ENCODE results near the gene CNTD1.
"Not testable (repeated sequence)": the region's sequence is repeated elsewhere in the genome, so short reads cannot be mapped to it uniquely, and the experiment has no call there.

Gene CNTD1

DNA sequence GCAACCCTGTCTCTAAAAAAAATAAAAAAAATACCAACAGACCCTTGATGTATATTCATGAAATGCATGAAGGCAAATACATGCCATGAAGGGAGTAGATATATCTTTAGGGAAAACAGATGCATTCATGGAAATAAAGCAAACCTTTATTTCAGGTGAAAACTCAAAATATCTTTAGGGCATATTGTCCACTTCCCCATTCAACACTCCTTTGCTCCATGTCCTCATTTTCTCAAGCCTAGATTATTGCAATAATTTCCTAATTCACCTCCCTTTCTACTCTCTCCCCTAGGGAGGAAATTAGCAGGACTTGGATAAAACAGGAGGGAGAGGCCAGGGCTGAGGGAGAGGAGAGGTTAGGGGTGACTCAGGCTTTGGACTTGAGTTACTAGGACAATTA lies 31.1 kb upstream of the CNTD1 start:
- Histone ChIP-seq H3K4me1 (ENCODE audit: control insufficient read depth, insufficient read depth, low read length) (no peaks in the 10 kb centered on the region), H3K4me3 (ENCODE audit: low read depth, low read length) (no peak overlapping the region), H3K27ac (ENCODE audit: extremely low read depth, low read depth, low read length) (no peak overlapping the region), H3K36me3 (ENCODE audit: control insufficient read depth in 2 of 2, insufficient read depth in 1 of 2, low read length in 2 of 2) (no peaks in the 10 kb centered on the region; a peak in 1 of 3 replicates), H3K9me3 (ENCODE audit: control insufficient read depth, insufficient read depth, low read depth, low read length) (no peaks in the 10 kb centered on the region)
- ChIA-PET POLR2A (interaction anchor here (0.6 to 1.7 kb wide), 3 partner anchors 13 to 78 kb away, joined by 3 to 5 read pairs (median 4); partner anchors contain the start of genes BECN1 and WNK4), CTCF (interaction anchor here (0.6 to 0.9 kb wide), 2 partner anchors 21 to 87 kb away, joined by 3 read pairs; no protein-coding TSS in a partner anchor)
- TF ChIP-seq ZNF24 (tag by site-specific recombination; IDR thresholded peaks at IDR 0.05) (no peak), ZNF280D (tag by site-specific recombination; IDR thresholded peaks at IDR 0.05) (no peak), ZNF658 (tag by site-specific recombination; IDR thresholded peaks at IDR 0.05) (no peak), ZNF26 (tag by site-specific recombination; IDR thresholded peaks at IDR 0.05) (no peak), ZNF184 (tag by site-specific recombination; IDR thresholded peaks at IDR 0.05) (no peak), YY1 (tag by site-specific recombination; IDR thresholded peaks at IDR 0.05) (no peak), ZNF629 (tag by site-specific recombination; IDR thresholded peaks at IDR 0.05) (no peak), ZNF223 (tag by site-specific recombination; IDR thresholded peaks at IDR 0.05) (no peak), ZXDB (tag by site-specific recombination; IDR thresholded peaks at IDR 0.05) (no peak), ZNF350 (tag by site-specific recombination; IDR thresholded peaks at IDR 0.05) (no peak), ZNF302 (tag by site-specific recombination; IDR thresholded peaks at IDR 0.05; ENCODE audit: low read depth) (no peak), GLIS2 (tag by site-specific recombination; IDR thresholded peaks at IDR 0.05) (no peak)
- TF ChIP-seq, protein P1, sequence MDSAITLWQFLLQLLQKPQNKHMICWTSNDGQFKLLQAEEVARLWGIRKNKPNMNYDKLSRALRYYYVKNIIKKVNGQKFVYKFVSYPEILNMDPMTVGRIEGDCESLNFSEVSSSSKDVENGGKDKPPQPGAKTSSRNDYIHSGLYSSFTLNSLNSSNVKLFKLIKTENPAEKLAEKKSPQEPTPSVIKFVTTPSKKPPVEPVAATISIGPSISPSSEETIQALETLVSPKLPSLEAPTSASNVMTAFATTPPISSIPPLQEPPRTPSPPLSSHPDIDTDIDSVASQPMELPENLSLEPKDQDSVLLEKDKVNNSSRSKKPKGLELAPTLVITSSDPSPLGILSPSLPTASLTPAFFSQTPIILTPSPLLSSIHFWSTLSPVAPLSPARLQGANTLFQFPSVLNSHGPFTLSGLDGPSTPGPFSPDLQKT (IDR thresholded peaks at IDR 0.05; ENCODE audit: borderline replicate concordance, low read depth, low read length), result no peak

DNA sequence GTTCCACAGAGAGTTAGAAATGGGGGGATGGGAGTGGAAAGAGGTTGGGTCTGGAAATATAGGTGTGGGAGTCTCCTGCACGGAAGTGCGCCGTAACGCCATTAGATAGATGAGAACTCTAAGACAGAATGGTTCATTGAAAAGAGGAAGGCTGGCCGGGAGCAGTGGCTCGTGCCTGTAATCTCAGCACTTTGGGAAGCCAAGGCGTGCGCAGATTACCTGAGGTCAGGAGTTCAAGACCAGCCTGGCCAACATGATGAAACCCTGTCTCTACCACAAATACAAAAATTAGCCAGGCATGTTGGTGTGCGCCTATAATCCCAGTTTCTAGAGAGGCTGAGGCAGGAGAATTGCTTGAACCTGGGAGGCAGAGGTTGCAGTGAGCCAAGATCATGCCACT lies 30.7 kb upstream of the CNTD1 start:
- TF ChIP-seq ZNF600 (tag by site-specific recombination; IDR thresholded peaks at IDR 0.05), result 0 out of 2 replicates have a peak, but pooled peaks have one; percentile 15
- not testable (repeated sequence) for H3K36me3 ChIP-seq (ENCODE audit: control insufficient read depth in 2 of 2, insufficient read depth in 1 of 2, low read length in 2 of 2); H3K4me1 ChIP-seq (ENCODE audit: control insufficient read depth, insufficient read depth, low read length); H3K4me3 ChIP-seq (ENCODE audit: low read depth, low read length); H3K9me3 ChIP-seq (ENCODE audit: control insufficient read depth, insufficient read depth, low read depth, low read length); H3K27ac ChIP-seq (ENCODE audit: extremely low read depth, low read depth, low read length)
- POLR2A ChIA-PET, result interaction anchor here (1.2 kb wide), 1 partner anchor 56 kb away, joined by 5 read pairs; the partner anchor contains the start of gene BECN1
- CTCF ChIA-PET, result interaction anchor here (0.9 to 1.2 kb wide), 2 partner anchors 87 to 230 kb away, joined by 3 read pairs; no protein-coding TSS in a partner anchor

GRCh38 chr17:42769964-42770363 lies 28.7 kb upstream of the CNTD1 start:
- H3K27ac ChIP-seq (ENCODE audit: extremely low read depth, low read depth, low read length); H3K9me3 ChIP-seq (ENCODE audit: control insufficient read depth, insufficient read depth, low read depth, low read length); H3K4me3 ChIP-seq (ENCODE audit: low read depth, low read length); H3K36me3 ChIP-seq (ENCODE audit: control insufficient read depth in 2 of 2, insufficient read depth in 1 of 2, low read length in 2 of 2); H3K4me1 ChIP-seq (ENCODE audit: control insufficient read depth, insufficient read depth, low read length): not testable (repeated sequence)
- TF ChIP-seq EGR2 (tag by site-specific recombination; IDR thresholded peaks at IDR 0.05; ENCODE audit: low read depth), result peak; percentile 61
- ChIA-PET CTCF (interaction anchor here (0.5 to 0.6 kb wide), 3 partner anchors 8 to 1063 kb away, joined by 3 read pairs; no protein-coding TSS in a partner anchor), POLR2A (interaction anchor here (1.2 kb wide), 1 partner anchor 26 kb away, joined by 5 read pairs; no protein-coding TSS in a partner anchor)
